ENCODE results near the gene PPOX.

PPOX gene

GRCh38 chr1:161159087-161159912 lies 6.9 kb upstream of the PPOX start, which contains the start of gene USP21:
USP21 (plus strand) TSS chr1:161159500; CDS start chr1:161160641, 1,141 bp downstream.
- Histone ChIP-seq H3K9ac (ENCODE audit: low read length) (peak within 1 kb of the TSS; percentile 87), H3K4me3 (ENCODE audit: low read length) (peak within 1 kb of the TSS; percentile 90), H3K4me1 (ENCODE audit: control insufficient read depth, insufficient read depth, low read length) (peaks cover 36% of the 10 kb centered on the region), H3K27me3 (ENCODE audit: control insufficient read depth, insufficient read depth, low read length) (no peaks in the 10 kb centered on the region), H3K9me3 (ENCODE audit: control insufficient read depth, low read length) (no peaks in the 10 kb centered on the region), H3K36me3 (ENCODE audit: control insufficient read depth, insufficient read depth, low read length) (peaks cover 4% of the 10 kb centered on the region)

GRCh38 chr1:161159913-161160243 lies 6.3 kb upstream of the PPOX start:
- peaks cover 4% of the 10 kb centered on the region for H3K36me3 ChIP-seq (ENCODE audit: control insufficient read depth, insufficient read depth, low read length)
- H3K9me3 ChIP-seq (ENCODE audit: control insufficient read depth, low read length): no peaks in the 10 kb centered on the region
- no peaks in the 10 kb centered on the region for H3K27me3 ChIP-seq (ENCODE audit: control insufficient read depth, insufficient read depth, low read length)
- peak overlapping the region; percentile 90 for H3K4me3 ChIP-seq (ENCODE audit: low read length)
- H3K9ac ChIP-seq (ENCODE audit: low read length): peak overlapping the region; percentile 87
- peaks cover 32% of the 10 kb centered on the region for H3K4me1 ChIP-seq (ENCODE audit: control insufficient read depth, insufficient read depth, low read length)

- Histone ChIP-seq H3K27me3 (ENCODE audit: control insufficient read depth, insufficient read depth, low read length) (no peaks in the 10 kb centered on the region), H3K4me3 (ENCODE audit: low read length) (no peak overlapping the region), H3K36me3 (ENCODE audit: control insufficient read depth, insufficient read depth, low read length) (peaks cover 4% of the 10 kb centered on the region), H3K9ac (ENCODE audit: low read length) (no peak overlapping the region), H3K9me3 (ENCODE audit: control insufficient read depth, low read length) (no peaks in the 10 kb centered on the region), H3K4me1 (ENCODE audit: control insufficient read depth, insufficient read depth, low read length) (peaks cover 34% of the 10 kb centered on the region)
These were observed 5.5 kb upstream of the PPOX start for GRCh38 chr1:161160671-161161145.

- Histone ChIP-seq H3K4me3 (ENCODE audit: low read length) (no peak overlapping the region), H3K4me1 (ENCODE audit: control insufficient read depth, insufficient read depth, low read length) (peaks cover 36% of the 10 kb centered on the region), H3K9ac (ENCODE audit: low read length) (no peak overlapping the region), H3K27me3 (ENCODE audit: control insufficient read depth, insufficient read depth, low read length) (no peaks in the 10 kb centered on the region), H3K9me3 (ENCODE audit: control insufficient read depth, low read length) (no peaks in the 10 kb centered on the region), H3K36me3 (ENCODE audit: control insufficient read depth, insufficient read depth, low read length) (peaks cover 4% of the 10 kb centered on the region)
These were observed 4.6 kb upstream of the PPOX start for GRCh38 chr1:161161652-161162051.

- H3K4me1 ChIP-seq (ENCODE audit: control insufficient read depth, insufficient read depth, low read length): peaks cover 40% of the 10 kb centered on the region
- no peak overlapping the region for H3K4me3 ChIP-seq (ENCODE audit: low read length)
- no peaks in the 10 kb centered on the region for H3K9me3 ChIP-seq (ENCODE audit: control insufficient read depth, low read length)
- H3K9ac ChIP-seq (ENCODE audit: low read length): no peak overlapping the region
- peaks cover under 1% of the 10 kb centered on the region for H3K36me3 ChIP-seq (ENCODE audit: control insufficient read depth, insufficient read depth, low read length)
- H3K27me3 ChIP-seq (ENCODE audit: control insufficient read depth, insufficient read depth, low read length): no peaks in the 10 kb centered on the region
These were observed 4.2 kb upstream of the PPOX start for GRCh38 chr1:161162052-161162451.

- no peaks in the 10 kb centered on the region for H3K9me3 ChIP-seq (ENCODE audit: control insufficient read depth, low read length)
- no peak overlapping the region for H3K4me3 ChIP-seq (ENCODE audit: low read length)
- H3K4me1 ChIP-seq (ENCODE audit: control insufficient read depth, insufficient read depth, low read length): peaks cover 42% of the 10 kb centered on the region
- H3K36me3 ChIP-seq (ENCODE audit: control insufficient read depth, insufficient read depth, low read length): no peaks in the 10 kb centered on the region
- H3K9ac ChIP-seq (ENCODE audit: low read length): no peak overlapping the region
- no peaks in the 10 kb centered on the region for H3K27me3 ChIP-seq (ENCODE audit: control insufficient read depth, insufficient read depth, low read length)
These were observed 3.4 kb upstream of the PPOX start for GRCh38 chr1:161162806-161163205.

- Histone ChIP-seq H3K4me3 (ENCODE audit: low read length) (no peak overlapping the region), H3K9ac (ENCODE audit: low read length) (no peak overlapping the region), H3K4me1 (ENCODE audit: control insufficient read depth, insufficient read depth, low read length) (peaks cover 38% of the 10 kb centered on the region), H3K9me3 (ENCODE audit: control insufficient read depth, low read length) (no peaks in the 10 kb centered on the region), H3K27me3 (ENCODE audit: control insufficient read depth, insufficient read depth, low read length) (no peaks in the 10 kb centered on the region), H3K36me3 (ENCODE audit: control insufficient read depth, insufficient read depth, low read length) (no peaks in the 10 kb centered on the region)
These were observed 2.4 kb upstream of the PPOX start for GRCh38 chr1:161163793-161164192.

- H3K4me3 ChIP-seq (ENCODE audit: low read length): peak overlapping the region; percentile 43
- peak overlapping the region; percentile 81 for H3K9ac ChIP-seq (ENCODE audit: low read length)
- peaks cover 30% of the 10 kb centered on the region for H3K4me1 ChIP-seq (ENCODE audit: control insufficient read depth, insufficient read depth, low read length)
These were observed 1.2 kb upstream of the PPOX start for GRCh38 chr1:161164901-161165610.

GRCh38 chr1:161166669-161167548 lies 683 bp downstream of the PPOX start:
- peaks cover 17% of the 10 kb centered on the region for H3K4me1 ChIP-seq (ENCODE audit: control insufficient read depth, insufficient read depth, low read length)
- no peaks in the 10 kb centered on the region for H3K27me3 ChIP-seq (ENCODE audit: control insufficient read depth, insufficient read depth, low read length)
- H3K4me3 ChIP-seq (ENCODE audit: low read length): peak overlapping the region; percentile 42
- peak overlapping the region; percentile 73 for H3K9ac ChIP-seq (ENCODE audit: low read length)
- no peaks in the 10 kb centered on the region for H3K9me3 ChIP-seq (ENCODE audit: control insufficient read depth, low read length)
- peaks cover 7% of the 10 kb centered on the region for H3K36me3 ChIP-seq (ENCODE audit: control insufficient read depth, insufficient read depth, low read length)

More at GRCh38 chr1:161164901-161165610, 1.2 kb upstream of the PPOX start:
- H3K27me3 ChIP-seq (ENCODE audit: control insufficient read depth, insufficient read depth, low read length): no peaks in the 10 kb centered on the region
- H3K36me3 ChIP-seq (ENCODE audit: control insufficient read depth, insufficient read depth, low read length): no peaks in the 10 kb centered on the region
- no peaks in the 10 kb centered on the region for H3K9me3 ChIP-seq (ENCODE audit: control insufficient read depth, low read length)

- peaks cover 11% of the 10 kb centered on the region for H3K36me3 ChIP-seq (ENCODE audit: control insufficient read depth, insufficient read depth, low read length)
These were observed 2.7 kb downstream of the PPOX start for GRCh38 chr1:161168906-161169305.

GRCh38 chr1:161171191-161171590 lies 5.0 kb downstream of the PPOX start:
- Histone ChIP-seq H3K4me3 (ENCODE audit: low read length) (no peak overlapping the region), H3K36me3 (ENCODE audit: control insufficient read depth, insufficient read depth, low read length) (peaks cover 11% of the 10 kb centered on the region), H3K27me3 (ENCODE audit: control insufficient read depth, insufficient read depth, low read length) (no peaks in the 10 kb centered on the region), H3K9ac (ENCODE audit: low read length) (no peak overlapping the region), H3K9me3 (ENCODE audit: control insufficient read depth, low read length) (no peaks in the 10 kb centered on the region), H3K4me1 (ENCODE audit: control insufficient read depth, insufficient read depth, low read length) (peaks cover 9% of the 10 kb centered on the region)

More at GRCh38 chr1:161168906-161169305, 2.7 kb downstream of the PPOX start:
- Histone ChIP-seq H3K4me1 (ENCODE audit: control insufficient read depth, insufficient read depth, low read length) (peaks cover 17% of the 10 kb centered on the region), H3K27me3 (ENCODE audit: control insufficient read depth, insufficient read depth, low read length) (no peaks in the 10 kb centered on the region), H3K9me3 (ENCODE audit: control insufficient read depth, low read length) (no peaks in the 10 kb centered on the region), H3K4me3 (ENCODE audit: low read length) (no peak overlapping the region), H3K9ac (ENCODE audit: low read length) (no peak overlapping the region)

Data from mucosa of stomach (tissue), 1 donor.